Gastroesophageal sphincter (tissue), 4 donors: Measurements from ENCODE around the gene TCF12. TPM values are rescaled to one million over a fixed set of nuclear protein-coding genes. Genes with fewer than 3 reads are reported as not detected.
"Not testable (repeated sequence)": the region's sequence is repeated elsewhere in the genome, so short reads cannot be mapped to it uniquely, and the experiment has no call there.

Source experiments
- ATAC-seq: fragments of 150-250 bp; one replicate; pipeline ENCODE4 v1.9.1; 2016; ENCODE audit warnings: mild to moderate bottlenecking, moderate library complexity
- H3K27ac ChIP-seq, 4 donors: fragments of 200-600 bp; sonication (generic) in 3 of 4; 1 replicate in 3 of 4; 2 replicates in 1 of 4; pipeline ENCODE4 v1.5.1; 2016 to 2019
- H3K27me3 ChIP-seq: fragments of 200-600 bp; sonication (generic); one replicate; pipeline ENCODE4 v1.5.1; 2019
- H3K36me3 ChIP-seq, 2 donors: fragments of 200-600 bp; sonication (generic); one replicate each; pipeline ENCODE4 v1.5.1; 2019; ENCODE audit warnings: control low read depth in 1 of 2
- H3K4me1 ChIP-seq, 3 donors: fragments of 200-600 bp; sonication (generic); 1 replicate in 2 of 3; 2 replicates in 1 of 3; pipeline ENCODE4 v1.5.1; 2016 to 2019; ENCODE audit warnings: control low read depth in 2 of 3
- H3K4me3 ChIP-seq, 2 donors: fragments of 200-600 bp; sonication (generic); one replicate each; pipeline ENCODE4 v1.5.1; 2019; ENCODE audit warnings: mild to moderate bottlenecking in 1 of 2, moderate library complexity in 1 of 2
- H3K9me3 ChIP-seq, 3 donors: fragments of 200-600 bp; sonication (generic); one replicate each; pipeline ENCODE4 v1.5.1; 2017 to 2019; ENCODE audit warnings: control low read depth in 2 of 3
- CTCF ChIP-seq, 4 experiments: fragments of 200-600 bp in 2 of 4; fragments of 450-650 bp in 2 of 4; sonication (generic) in 1 of 4; IDR thresholded peaks; one replicate each; pipeline ENCODE4 v1.5.1; 2017 to 2019; ENCODE audit warnings: antibody characterized with exemption in 4 of 4, mild to moderate bottlenecking in 2 of 4, moderate library complexity in 2 of 4
- EP300 ChIP-seq: sonication (generic); formaldehyde crosslinking; IDR thresholded peaks from one replicate; pipeline ENCODE4 v1.6.1; 2017; ENCODE audit warnings: antibody characterized with exemption, mild to moderate bottlenecking
- POLR2A ChIP-seq, 2 donors: fragments of 450-650 bp; IDR thresholded peaks; one replicate each; pipeline ENCODE4 v1.6.1; 2017; ENCODE audit warnings: antibody characterized with exemption in 2 of 2, mild to moderate bottlenecking in 2 of 2, moderate library complexity in 1 of 2
- POLR2AphosphoS5 ChIP-seq: sonication (generic); formaldehyde crosslinking; IDR thresholded peaks from one replicate; pipeline ENCODE4 v1.6.1; 2017; ENCODE audit warnings: antibody characterized with exemption
- WGBS, 2 donors: methylation state at CpG; one replicate each; pipeline ENCODE4 v1.1.5; 2018; ENCODE audit warnings: low coverage in 1 of 2; 5-methylcytosine and 5-hydroxymethylcytosine counted together
- total RNA-seq, 4 donors: library from RNA; depleted of rRNA; stranded (reverse); fragments of >200 nt; gene quantifications; one replicate each; pipeline ENCODE4 v1.1.0, GENCODE V29; 2016

TCF12 gene
- total RNA-seq, 4 donors from 2014 or later = 78.1 to 194 (median 154) TPM

DNA sequence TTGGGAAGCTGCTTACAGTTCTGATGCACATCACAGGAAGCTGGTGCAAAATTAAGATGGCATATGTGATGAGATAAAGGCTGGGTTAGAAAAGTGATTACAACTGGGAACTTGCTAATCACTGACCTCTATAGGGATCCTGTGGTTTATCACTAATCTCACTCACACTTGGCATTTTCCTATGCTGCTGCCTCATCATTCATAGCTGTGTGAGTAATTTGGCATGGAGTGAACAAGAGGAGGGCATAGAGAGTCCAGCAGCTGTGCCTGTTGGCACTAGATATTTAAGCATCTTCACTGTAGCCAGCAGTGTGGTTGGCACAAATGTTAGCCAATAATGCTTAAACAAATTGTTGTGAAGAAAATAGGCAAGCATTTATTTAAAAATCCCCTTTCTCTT, 240.1 kb downstream of the TCF12 start:
- no peak overlapping the region for H3K4me3 ChIP-seq
- no peak for ATAC-seq
- no peak for TF ChIP-seq CTCF (IDR thresholded peaks at IDR 0.05)
- no peak for TF ChIP-seq POLR2A (IDR thresholded peaks at IDR 0.05)
- TF ChIP-seq POLR2AphosphoS5 = no peak
- no peak for TF ChIP-seq EP300
- no peaks in the 10 kb centered on the region for H3K27me3 ChIP-seq
- no peak overlapping the region for H3K27ac ChIP-seq
- peaks cover 13 to 55% (median 24%) of the 10 kb centered on the region in 3 donors for H3K4me1 ChIP-seq
- H3K36me3 ChIP-seq = no peaks in the 10 kb centered on the region
- no peaks in the 10 kb centered on the region for H3K9me3 ChIP-seq

GRCh38 chr15:57158997-57159668, 240.7 kb downstream of the TCF12 start:
- TF ChIP-seq POLR2AphosphoS5 = no peak
- TF ChIP-seq CTCF (IDR thresholded peaks at IDR 0.05) = no peak
- no peak for TF ChIP-seq EP300
- no peak for TF ChIP-seq POLR2A (IDR thresholded peaks at IDR 0.05)
- 75 to 77% methylated on average over 4 of the region's 4 CpGs for WGBS, 2 donors
- Histone ChIP-seq H3K27me3 (no peaks in the 10 kb centered on the region), H3K4me1 (peaks cover 13 to 52% (median 24%) of the 10 kb centered on the region in 3 donors), H3K4me3 (no peak overlapping the region), H3K36me3 (peaks cover 0 to 1% of the 10 kb centered on the region in 2 donors), H3K27ac (no peak overlapping the region), H3K9me3 (no peaks in the 10 kb centered on the region)
- no peak for ATAC-seq

- H3K27me3 ChIP-seq = no peaks in the 10 kb centered on the region
- H3K4me1 ChIP-seq = peaks cover 13 to 46% (median 24%) of the 10 kb centered on the region in 3 donors
- peaks cover 0 to 5% of the 10 kb centered on the region in 2 donors for H3K36me3 ChIP-seq
- ATAC-seq = no peak
- TF ChIP-seq EP300 (no peak), CTCF (IDR thresholded peaks at IDR 0.05) (no peak), POLR2AphosphoS5 (no peak), POLR2A (IDR thresholded peaks at IDR 0.05) (no peak)
- no peak overlapping the region for H3K4me3 ChIP-seq
- no peak overlapping the region for H3K27ac ChIP-seq
- H3K9me3 ChIP-seq = no peaks in the 10 kb centered on the region
Observed at GRCh38 chr15:57159767-57160166, 241.3 kb downstream of the TCF12 start.

- Histone ChIP-seq H3K36me3 (peaks cover 0 to 5% of the 10 kb centered on the region in 2 donors), H3K27ac (no peak overlapping the region), H3K9me3 (no peaks in the 10 kb centered on the region), H3K4me3 (no peak overlapping the region), H3K4me1 (peaks cover 9 to 33% (median 16%) of the 10 kb centered on the region in 3 donors), H3K27me3 (no peaks in the 10 kb centered on the region)
- no peak for TF ChIP-seq POLR2A (IDR thresholded peaks at IDR 0.05)
- no peak for TF ChIP-seq CTCF (IDR thresholded peaks at IDR 0.05)
- no peak for TF ChIP-seq EP300
- no peak for TF ChIP-seq POLR2AphosphoS5
- ATAC-seq = no peak
- WGBS, 2 donors = 71 to 84% methylated on average over 2 of the region's 2 CpGs
Observed at GRCh38 chr15:57160823-57161560, 242.5 kb downstream of the TCF12 start.

DNA sequence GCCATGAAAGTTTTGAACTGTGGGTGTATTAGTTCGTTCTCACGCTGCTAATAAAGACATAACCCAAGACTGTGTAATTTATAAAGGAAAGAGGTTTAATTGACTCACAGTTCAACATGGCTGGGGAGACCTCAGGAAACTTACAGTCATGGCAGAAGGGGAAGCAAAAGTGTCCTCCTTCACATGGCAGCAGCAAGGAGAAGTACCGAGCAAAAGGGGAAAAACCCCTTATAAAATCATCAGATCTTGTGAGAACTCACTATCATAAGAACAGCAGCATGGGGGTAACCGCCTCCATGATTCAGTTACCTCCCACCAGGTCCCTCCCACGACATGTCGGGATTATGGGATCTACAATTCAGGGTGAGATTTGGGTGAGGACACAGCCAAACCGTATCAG, 245.8 kb downstream of the TCF12 start:
- H3K36me3 ChIP-seq = peaks cover 0 to 22% of the 10 kb centered on the region in 2 donors
- not testable (repeated sequence) for H3K4me3 ChIP-seq, ATAC-seq, H3K9me3 ChIP-seq, H3K4me1 ChIP-seq, H3K27me3 ChIP-seq, H3K27ac ChIP-seq
- WGBS, 2 donors = 94 to 95% methylated on average over 6 to 7 of the region's 7 CpGs
